ENCODE results near the gene S1PR5. TPM values are rescaled to one million over a fixed set of nuclear protein-coding genes. Genes with fewer than 3 reads are reported as not detected.
"Not testable (repeated sequence)": the region's sequence is repeated elsewhere in the genome, so short reads cannot be mapped to it uniquely, and the experiment has no call there.

Gene S1PR5
- total and polyA plus RNA-seq, 9 of the 15 experiments (the other 6 are each of a cell fraction or from before 2014, with no cell fraction given), result 0.03 to 0.54 (median 0.35) TPM; not detected in 4

GRCh38 chr19:10543059-10543419 is 25.8 kb upstream of the S1PR5 start:
- H3K27me3 ChIP-seq (ENCODE audit: control insufficient read depth in 2 of 2, insufficient read depth in 2 of 2, low read length in 2 of 2), result no peaks in the 10 kb centered on the region; a peak in 1 of 5 replicates
- no TSS peak for BruUV-seq (replicated peaks)
- 53% methylated on average over 8 of the region's 8 CpGs for WGBS (ENCODE audit: insufficient coverage, low coverage, missing lambda C conversion rate)
- H3K4me1 ChIP-seq (replicated peaks in 1 of 2; ENCODE audit: control insufficient read depth in 2 of 2, insufficient read depth in 2 of 2, low read length in 2 of 2), result peaks cover 6 to 43% of the 10 kb centered on the region in 2 experiments; a peak in 4 of 5 replicates
- ChIA-PET POLR2A (interaction anchor here (0.6 to 2.9 kb wide), 8 partner anchors 10 to 796 kb away, joined by 3 to 10 read pairs (median 3); partner anchors contain the start of gene KRI1), CTCF (ENCODE audit: low intra/inter-chr PET ratio) (no interaction called here)
- no peak overlapping the region for H2AFZ ChIP-seq (ENCODE audit: low read depth, low read length)
- peak overlapping the region; percentile 62; the same call in 1 of the 2 replicates for H3K4me2 ChIP-seq (ENCODE audit: insufficient read depth, low read length)
- intact Hi-C loops (cut with micrococcal nuclease) (loop anchor here (1.0 to 5.0 kb wide), 3 partner anchors 22 to 39 kb away; no protein-coding TSS in a partner anchor), in situ Hi-C loops (cut with MboI) (no loop called here)
- no peaks in the 10 kb centered on the region for H3K9me1 ChIP-seq (ENCODE audit: control insufficient read depth, insufficient read depth, low read length)
- 0 out of 2 replicates have a peak, but pooled peaks cover 4% of the 10 kb centered on the region for H4K20me1 ChIP-seq (replicated peaks; ENCODE audit: control insufficient read depth, insufficient read depth, low read length)
- ATAC-seq (no peak), FAIRE-seq (no peak), DNase-seq (ENCODE audit: extremely low read depth in 1 of 4, low spot score in 3 of 4) (no peak)
- H3K27ac ChIP-seq (ENCODE audit: extremely low read depth, low read depth, low read length), result no peak overlapping the region
- peaks cover 24% of the 10 kb centered on the region for H3K79me2 ChIP-seq (ENCODE audit: control insufficient read depth, insufficient read depth, low read length)
- peaks cover 20% of the 10 kb centered on the region; the same call in 2 of the 3 replicates for H3K36me3 ChIP-seq (ENCODE audit: control insufficient read depth, insufficient read depth, low read length)
- peak overlapping the region; percentile 97; the same call in 1 of the 2 replicates for H3K4me3 ChIP-seq
- H3K9me3 ChIP-seq (replicated peaks; ENCODE audit: control insufficient read depth, insufficient read depth, low read depth, low read length), result no peaks in the 10 kb centered on the region
- no peak for TF ChIP-seq HOXB6 (CRISPR knock-in tag; IDR thresholded peaks at IDR 0.05; ENCODE audit: borderline replicate concordance)
- TF ChIP-seq RBM25 (IDR thresholded peaks at IDR 0.05; ENCODE audit: low read depth, low read length, severe bottlenecking), result peak; percentile 63
- TF ChIP-seq, protein P1, sequence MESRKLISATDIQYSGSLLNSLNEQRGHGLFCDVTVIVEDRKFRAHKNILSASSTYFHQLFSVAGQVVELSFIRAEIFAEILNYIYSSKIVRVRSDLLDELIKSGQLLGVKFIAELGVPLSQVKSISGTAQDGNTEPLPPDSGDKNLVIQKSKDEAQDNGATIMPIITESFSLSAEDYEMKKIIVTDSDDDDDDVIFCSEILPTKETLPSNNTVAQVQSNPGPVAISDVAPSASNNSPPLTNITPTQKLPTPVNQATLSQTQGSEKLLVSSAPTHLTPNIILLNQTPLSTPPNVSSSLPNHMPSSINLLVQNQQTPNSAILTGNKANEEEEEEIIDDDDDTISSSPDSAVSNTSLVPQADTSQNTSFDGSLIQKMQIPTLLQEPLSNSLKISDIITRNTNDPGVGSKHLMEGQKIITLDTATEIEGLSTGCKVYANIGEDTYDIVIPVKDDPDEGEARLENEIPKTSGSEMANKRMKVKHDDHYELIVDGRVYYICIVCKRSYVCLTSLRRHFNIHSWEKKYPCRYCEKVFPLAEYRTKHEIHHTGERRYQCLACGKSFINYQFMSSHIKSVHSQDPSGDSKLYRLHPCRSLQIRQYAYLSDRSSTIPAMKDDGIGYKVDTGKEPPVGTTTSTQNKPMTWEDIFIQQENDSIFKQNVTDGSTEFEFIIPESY (CRISPR knock-in tag; IDR thresholded peaks at IDR 0.05), result peak; percentile 99
- peak; percentile 45 for TF ChIP-seq ZNF384 (IDR thresholded peaks at IDR 0.05; ENCODE audit: low read depth, low read length)
- peak; percentile 91 for TF ChIP-seq ZNF121 (CRISPR knock-in tag; conservative IDR thresholded peaks at IDR 0.05)
- H3K9ac ChIP-seq (ENCODE audit: insufficient read depth in 1 of 2, low read depth in 2 of 2, low read length in 2 of 2), result 0 out of 4 replicates have a peak overlapping the region, but pooled peaks of 1 of the 2 experiments have one; percentile 70

DNA sequence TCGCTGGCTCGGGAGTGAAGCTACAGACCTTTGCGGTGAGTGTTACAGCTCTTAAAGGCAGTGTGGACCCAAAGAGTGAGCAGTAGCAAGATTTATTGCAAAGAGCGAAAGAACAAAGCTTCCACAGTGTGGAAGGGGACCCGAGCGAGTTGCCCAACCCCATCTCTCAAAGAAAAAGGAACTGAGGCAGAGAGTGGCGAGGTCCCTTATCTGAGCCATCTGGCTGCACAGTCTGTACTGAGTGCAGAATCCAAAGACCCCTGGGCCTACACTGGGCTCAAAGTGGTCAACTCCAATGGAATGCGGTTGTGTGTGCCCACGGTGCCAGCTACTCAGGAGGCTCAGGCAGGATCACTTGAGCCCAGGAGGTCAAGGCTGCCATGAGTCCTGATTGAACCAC is 21.8 kb upstream of the S1PR5 start:
- Histone ChIP-seq H2AFZ (ENCODE audit: low read depth, low read length) (peak overlapping the region; percentile 40; the same call in 1 of the 2 replicates), H3K4me2 (ENCODE audit: insufficient read depth, low read length) (peak overlapping the region; percentile 12), H3K9ac (ENCODE audit: insufficient read depth in 1 of 2, low read depth in 2 of 2, low read length in 2 of 2) (peak overlapping the region in 1 of 2 experiments; percentile 75; a peak in 1 of 4 replicates), H3K4me1 (replicated peaks in 1 of 2; ENCODE audit: control insufficient read depth in 2 of 2, insufficient read depth in 2 of 2, low read length in 2 of 2) (peaks cover 4 to 26% of the 10 kb centered on the region in 2 experiments; a peak in 4 of 5 replicates)
- CTCF ChIA-PET (ENCODE audit: low intra/inter-chr PET ratio); intact Hi-C loops (cut with micrococcal nuclease); in situ Hi-C loops (cut with MboI); H3K4me3 ChIP-seq; H3K9me3 ChIP-seq (replicated peaks; ENCODE audit: control insufficient read depth, insufficient read depth, low read depth, low read length); H3K9me1 ChIP-seq (ENCODE audit: control insufficient read depth, insufficient read depth, low read length); H4K20me1 ChIP-seq (replicated peaks; ENCODE audit: control insufficient read depth, insufficient read depth, low read length); POLR2A ChIA-PET; H3K79me2 ChIP-seq (ENCODE audit: control insufficient read depth, insufficient read depth, low read length); FAIRE-seq; H3K27ac ChIP-seq (ENCODE audit: extremely low read depth, low read depth, low read length); BruUV-seq (replicated peaks); H3K36me3 ChIP-seq (ENCODE audit: control insufficient read depth, insufficient read depth, low read length); ATAC-seq; H3K27me3 ChIP-seq (ENCODE audit: control insufficient read depth in 2 of 2, insufficient read depth in 2 of 2, low read length in 2 of 2); DNase-seq (ENCODE audit: extremely low read depth in 1 of 4, low spot score in 3 of 4): not testable (repeated sequence)
- WGBS (ENCODE audit: insufficient coverage, low coverage, missing lambda C conversion rate), result 9% methylated on average over 6 of the region's 9 CpGs

Data from K562 (cell line).